ENCODE measurements around the gene ANKRD10. TPM values are rescaled to one million over a fixed set of nuclear protein-coding genes. Genes with fewer than 3 reads are reported as not detected.

ANKRD10 gene
- total and polyA plus RNA-seq, 2 donors (not counting 3 experiments of a cell fraction or from before 2014, with no cell fraction given): 44.5 to 94.1 TPM

GRCh38 chr13:110897014-110897413, 17.9 kb downstream of the ANKRD10 start:
- Histone ChIP-seq H3K27ac (ENCODE audit: insufficient read depth, low read depth, low read length) (no peak overlapping the region), H4K20me1 (replicated peaks; ENCODE audit: control insufficient read depth, extremely low read depth, insufficient read depth, low read length) (no peaks in the 10 kb centered on the region), H2AFZ (ENCODE audit: low read depth, low read length) (no peak overlapping the region), H3K36me3 (ENCODE audit: control insufficient read depth in 2 of 2, extremely low read depth in 1 of 2, insufficient read depth in 2 of 2, low read length in 2 of 2) (peaks cover 0 to 11% of the 10 kb centered on the region in 2 experiments), H3K9ac (replicated peaks; ENCODE audit: extremely low read depth, insufficient read depth, low read length) (no peak overlapping the region), H3K27me3 (ENCODE audit: control insufficient read depth in 2 of 2, insufficient read depth in 2 of 2, low read length in 2 of 2) (no peaks in the 10 kb centered on the region), H3K9me1 (replicated peaks; ENCODE audit: control insufficient read depth, extremely low read depth, insufficient read depth, low read length) (peaks cover 2% of the 10 kb centered on the region), H3K4me3 (replicated peaks in 1 of 3; ENCODE audit: insufficient read depth in 1 of 3, low read depth in 1 of 3, low read length in 3 of 3) (no peak overlapping the region), H3K4me1 (ENCODE audit: control insufficient read depth, extremely low read depth, insufficient read depth, low read length) (no peaks in the 10 kb centered on the region), H3K4me2 (ENCODE audit: insufficient read depth, low read length) (no peak overlapping the region), H3K79me2 (ENCODE audit: control insufficient read depth, insufficient read depth, low read length) (peaks cover 3% of the 10 kb centered on the region), H3K9me3 (replicated peaks; ENCODE audit: control insufficient read depth, insufficient read depth, low read length) (no peaks in the 10 kb centered on the region)
- ChIA-PET CTCF (no interaction called here), POLR2A (no interaction called here)
- no peak for TF ChIP-seq GATA2 (IDR thresholded peaks at IDR 0.05; ENCODE audit: insufficient read depth, insufficient read length, low read depth, low read length)
- TF ChIP-seq CTCF (IDR thresholded peaks at IDR 0.05; ENCODE audit: extremely low read depth in 1 of 2, insufficient read depth in 1 of 2, low read depth in 1 of 2, low read length in 2 of 2): no peak
- TF ChIP-seq, protein P1, sequence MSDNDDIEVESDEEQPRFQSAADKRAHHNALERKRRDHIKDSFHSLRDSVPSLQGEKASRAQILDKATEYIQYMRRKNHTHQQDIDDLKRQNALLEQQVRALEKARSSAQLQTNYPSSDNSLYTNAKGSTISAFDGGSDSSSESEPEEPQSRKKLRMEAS (IDR thresholded peaks at IDR 0.05; ENCODE audit: insufficient read depth, insufficient read length): no peak
- no peak for TF ChIP-seq POLR2AphosphoS5 (IDR thresholded peaks at IDR 0.05; ENCODE audit: insufficient read depth, low read depth, low read length)
- no peak for TF ChIP-seq JUN (IDR thresholded peaks at IDR 0.05; ENCODE audit: borderline replicate concordance, insufficient read depth, insufficient read length, low read depth)
- no peak for TF ChIP-seq EZH2 (IDR thresholded peaks at IDR 0.05; ENCODE audit: borderline replicate concordance, low read depth, low read length, severe bottlenecking)
- TF ChIP-seq FOS (IDR thresholded peaks at IDR 0.05; ENCODE audit: borderline replicate concordance, insufficient read depth, low read length): no peak
- no peak for TF ChIP-seq MYC (IDR thresholded peaks at IDR 0.05; ENCODE audit: low read depth, low read length)
- TF ChIP-seq POLR2A (IDR thresholded peaks at IDR 0.05; ENCODE audit: low read depth, low read length): no peak
- BruUV-seq (replicated peaks): no TSS peak
- intact Hi-C loops (cut with micrococcal nuclease): no loop called here
- dilution Hi-C loops (cut with MboI; ENCODE audit: extremely low pct_ligation_motif_present, low sequenced_read_pairs): no loop called here
- DNase-seq (ENCODE audit: low read depth, low spot score): no peak
- no peak for FAIRE-seq

All from endothelial cell of umbilical vein (primary cell).